HG03571 (cell line): ENCODE results near the gene PIEZO1.
"Not testable (repeated sequence)": the region's sequence is repeated elsewhere in the genome, so short reads cannot be mapped to it uniquely, and the experiment has no call there.

Source experiments
- ATAC-seq: cut with Tn5 transposase; IDR thresholded peaks from one replicate; pipeline ENCODE4 v1.9.1; 2021; ENCODE audit not compliant: unreplicated experiment

The PIEZO1 gene

GRCh38 chr16:88804552-88805339, 19.7 kb upstream of the PIEZO1 start:
- no peak for ATAC-seq

DNA sequence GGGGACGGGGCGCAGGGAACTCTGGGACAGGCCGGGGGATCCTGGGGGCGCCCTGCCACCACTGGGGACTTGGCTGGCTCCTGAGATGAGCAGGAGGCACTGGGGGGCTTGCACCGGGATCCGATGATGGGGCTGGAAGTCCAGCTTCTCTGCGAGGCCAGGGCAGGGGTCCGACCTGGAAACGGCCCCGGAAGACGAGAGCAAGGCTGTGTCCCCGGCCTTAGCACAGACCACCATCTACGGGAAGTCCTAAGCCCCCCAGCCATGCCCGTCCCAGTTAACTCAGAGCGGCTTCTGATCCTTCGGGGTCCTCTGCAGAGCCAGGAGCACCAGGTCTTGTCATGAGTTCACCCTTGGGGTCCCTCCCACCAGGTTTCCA, 19.1 kb upstream of the PIEZO1 start:
- ATAC-seq, result no peak

GRCh38 chr16:88803264-88803987, 18.4 kb upstream of the PIEZO1 start, which contains the start of gene CDT1:
Gene CDT1, plus strand, starts transcription at chr16:88803789. Its CDS starts 43 bp downstream, at chr16:88803832.
- no peak for ATAC-seq

- no peak for ATAC-seq
Observed at GRCh38 chr16:88800277-88800592, 15.2 kb upstream of the PIEZO1 start.

- no peak for ATAC-seq
Observed at GRCh38 chr16:88799569-88800276, 14.7 kb upstream of the PIEZO1 start.

DNA sequence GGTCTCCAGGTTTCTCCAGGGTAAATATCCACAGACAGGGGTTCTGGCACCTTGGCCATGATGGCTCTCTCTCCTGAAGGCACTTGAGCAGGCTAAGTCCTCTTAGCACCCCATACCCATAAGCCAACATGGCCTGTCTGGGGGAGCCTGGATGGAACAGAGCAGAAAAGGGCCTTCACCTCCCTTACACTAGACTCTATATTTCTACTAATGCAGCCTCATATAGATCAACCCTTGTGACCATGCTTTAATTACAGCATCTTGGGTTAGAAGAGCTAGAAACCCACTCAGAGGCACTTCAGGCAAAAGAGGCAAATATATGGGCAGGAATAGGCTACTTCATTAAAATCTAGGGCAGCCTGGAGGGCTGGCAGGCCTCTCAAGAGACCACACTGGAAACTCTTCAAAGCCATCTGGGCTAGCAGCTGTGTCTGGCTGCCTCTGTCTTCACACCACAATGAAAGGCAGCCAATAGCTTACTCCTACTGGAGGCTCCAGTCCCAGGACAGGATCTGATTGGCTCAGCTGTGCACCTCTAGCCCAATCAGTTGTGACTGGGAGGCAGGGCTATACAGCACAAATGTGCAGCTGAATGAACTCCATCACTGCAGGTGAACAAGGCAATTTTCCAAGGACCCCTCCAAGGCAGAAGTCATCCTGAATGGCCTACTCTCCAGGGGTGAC, 13.9 kb upstream of the PIEZO1 start:
- ATAC-seq, result no peak

GRCh38 chr16:88798073-88798472, 13.1 kb upstream of the PIEZO1 start:
- no peak for ATAC-seq

DNA sequence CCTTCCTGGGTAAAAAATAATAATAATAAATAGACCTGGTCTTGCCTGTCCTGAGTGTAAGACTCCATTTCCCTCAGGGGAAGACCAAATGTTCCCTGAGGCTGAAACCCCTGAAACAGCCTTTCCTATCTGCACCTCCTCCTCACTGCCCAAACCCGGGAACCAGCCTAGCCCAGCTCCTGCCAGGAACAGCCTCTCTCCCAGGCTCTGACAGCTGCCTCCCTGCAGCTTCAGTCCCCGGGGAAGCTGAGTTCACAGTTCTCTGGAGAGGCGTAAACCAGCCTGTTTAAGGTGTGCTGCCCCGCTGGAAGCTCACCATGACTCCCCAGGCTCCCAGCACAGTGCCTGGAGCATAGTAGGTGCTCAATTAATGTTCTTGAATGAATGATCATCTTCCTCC, 11.3 kb upstream of the PIEZO1 start:
- ATAC-seq, result no peak

DNA sequence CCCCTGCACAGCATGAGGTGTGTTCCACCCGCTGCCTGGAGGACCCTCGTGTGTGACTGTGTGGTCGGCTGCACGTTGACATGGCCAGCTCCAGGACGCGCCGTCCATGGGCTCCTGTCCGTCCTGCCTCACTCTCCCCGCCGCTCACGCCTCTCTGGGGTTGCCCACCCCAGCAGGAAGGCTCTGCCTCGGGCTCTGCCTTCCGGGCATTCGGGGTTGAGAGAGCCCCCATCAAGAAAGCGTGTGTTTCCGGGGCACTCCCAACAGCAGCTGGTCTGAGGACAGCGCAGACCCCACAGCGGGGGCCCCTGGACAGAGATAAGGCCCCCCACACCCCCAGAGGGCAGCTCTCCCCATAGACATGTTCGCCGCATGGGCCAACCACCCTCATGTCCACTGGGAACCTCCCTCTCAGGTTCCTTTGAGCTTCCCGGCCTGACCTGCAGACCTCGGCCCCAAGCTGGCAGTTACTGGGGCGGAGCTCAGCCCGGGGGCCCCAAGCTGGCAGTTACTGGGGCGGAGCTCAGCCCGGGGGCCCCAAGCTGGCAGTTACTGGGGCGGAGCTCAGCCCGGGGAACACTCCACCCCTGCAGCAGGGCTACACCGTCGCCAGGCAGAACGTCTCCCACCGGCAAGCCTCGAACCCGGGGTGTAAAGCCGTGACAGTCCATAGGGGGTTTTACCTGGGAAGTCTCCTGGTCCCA, 8.4 kb upstream of the PIEZO1 start:
- no peak for ATAC-seq

DNA sequence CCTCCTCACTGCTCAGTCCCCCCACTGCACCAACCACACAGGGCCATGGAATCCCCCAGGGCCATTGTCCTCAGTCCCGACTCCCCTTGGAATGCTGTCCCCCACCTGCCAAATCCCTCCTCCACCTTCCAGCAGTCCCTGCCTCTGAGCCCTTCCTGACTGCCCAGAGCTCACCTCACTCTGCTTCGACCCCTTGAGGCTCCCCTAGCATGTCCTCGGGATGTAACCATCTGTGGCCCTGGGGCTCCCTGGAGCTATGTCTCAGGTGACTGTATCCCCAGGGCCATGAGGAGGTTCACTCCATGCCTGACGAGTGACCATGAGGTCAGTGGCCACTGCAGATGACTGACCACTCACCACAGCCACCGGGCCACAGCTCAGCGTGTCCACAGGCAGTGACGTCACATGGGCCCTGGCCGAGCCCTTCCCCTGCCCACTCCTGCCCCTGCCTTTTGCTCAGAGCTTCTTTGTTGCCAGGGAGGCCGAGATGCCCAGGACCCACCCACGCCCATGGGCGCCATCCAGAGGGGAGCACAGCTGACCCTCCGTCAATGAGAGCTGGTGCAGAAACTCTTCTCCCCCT, 7.7 kb upstream of the PIEZO1 start:
- no peak for ATAC-seq

DNA sequence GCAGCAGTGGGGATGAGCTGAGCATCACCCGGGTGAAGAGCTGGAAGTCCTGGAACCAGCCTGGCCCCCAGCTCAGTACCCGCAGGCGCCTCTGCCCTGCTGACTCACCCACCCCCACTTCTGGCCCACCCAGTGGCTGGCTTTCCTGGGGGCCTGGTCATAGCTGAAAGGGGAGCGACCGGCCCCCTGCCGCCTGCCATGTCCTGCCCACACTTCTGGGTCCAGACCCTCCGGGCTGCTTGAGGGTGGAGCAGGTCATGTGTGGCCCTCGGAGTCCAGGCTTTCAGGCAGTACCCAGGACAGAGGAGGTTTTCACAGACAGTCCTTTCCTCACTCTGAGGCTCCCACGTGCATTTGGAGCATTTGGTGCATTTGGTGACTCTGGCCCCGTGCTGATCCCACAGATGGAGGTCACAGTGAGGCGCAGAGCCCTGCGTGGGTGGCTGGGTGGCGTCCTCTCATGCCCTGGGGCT, 7.1 kb upstream of the PIEZO1 start:
- no peak for ATAC-seq

DNA sequence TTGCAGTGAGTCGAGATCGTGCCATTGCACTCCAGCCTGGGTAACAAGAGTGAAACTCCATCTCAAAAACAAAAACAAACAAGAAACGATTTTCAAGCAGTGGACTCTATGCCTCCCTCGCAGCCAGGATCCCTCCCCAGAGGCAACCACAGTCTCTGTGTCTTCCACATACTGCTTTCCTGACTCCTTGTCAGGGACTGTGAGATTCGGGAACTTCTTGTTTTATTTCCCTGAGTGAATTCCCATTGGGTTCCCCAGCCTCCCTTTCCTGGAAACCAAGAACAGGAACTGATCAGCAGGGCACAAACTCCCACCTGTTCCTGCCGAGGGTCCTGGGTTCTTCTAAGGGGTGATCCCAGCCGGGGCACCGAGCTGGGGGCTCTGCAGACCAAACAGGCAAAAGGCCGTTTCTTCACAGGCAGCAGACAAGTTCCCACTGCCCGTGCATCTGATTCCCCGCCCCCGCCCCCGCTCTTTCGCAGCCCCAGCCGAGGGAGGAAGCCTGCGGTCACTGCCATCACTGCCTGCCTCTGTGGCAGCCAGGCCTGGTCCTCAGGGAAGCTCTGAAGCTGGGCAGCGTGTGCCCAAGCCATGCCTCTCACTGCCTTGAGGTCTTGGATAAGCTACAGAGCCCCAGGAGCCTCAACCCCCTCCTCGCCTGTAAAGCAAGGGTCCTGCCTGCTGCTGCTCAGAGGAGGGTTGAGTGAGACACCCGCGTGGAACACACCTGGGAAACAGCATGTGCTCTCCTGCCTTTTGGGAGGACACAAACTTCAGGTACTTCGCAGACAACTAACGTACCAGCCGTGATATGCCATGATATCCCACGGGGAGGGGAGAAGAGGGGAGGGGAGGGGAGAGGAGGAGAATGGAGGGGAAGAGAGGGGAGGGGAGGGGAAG, 5.5 kb upstream of the PIEZO1 start:
- no peak for ATAC-seq

DNA sequence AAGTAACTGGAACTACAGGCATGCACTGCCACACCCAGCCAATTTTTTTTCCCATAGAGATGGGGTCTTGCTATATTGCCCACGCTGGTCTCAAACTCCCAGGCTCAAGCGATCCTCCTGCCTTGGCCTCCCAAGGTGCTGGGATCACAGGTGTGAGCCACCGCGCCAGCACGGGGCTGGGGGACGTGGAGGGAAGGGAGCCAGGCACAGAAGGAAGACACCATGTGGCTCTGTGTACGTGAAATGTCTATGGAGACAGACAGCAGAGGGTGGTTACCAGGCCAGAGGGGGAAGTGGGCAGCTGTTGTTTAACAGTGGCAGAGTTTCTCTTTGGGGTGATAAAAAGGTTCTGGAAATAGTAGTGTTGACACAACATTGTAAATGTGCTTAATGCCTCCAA, 4.6 kb upstream of the PIEZO1 start:
- ATAC-seq, result no peak

DNA sequence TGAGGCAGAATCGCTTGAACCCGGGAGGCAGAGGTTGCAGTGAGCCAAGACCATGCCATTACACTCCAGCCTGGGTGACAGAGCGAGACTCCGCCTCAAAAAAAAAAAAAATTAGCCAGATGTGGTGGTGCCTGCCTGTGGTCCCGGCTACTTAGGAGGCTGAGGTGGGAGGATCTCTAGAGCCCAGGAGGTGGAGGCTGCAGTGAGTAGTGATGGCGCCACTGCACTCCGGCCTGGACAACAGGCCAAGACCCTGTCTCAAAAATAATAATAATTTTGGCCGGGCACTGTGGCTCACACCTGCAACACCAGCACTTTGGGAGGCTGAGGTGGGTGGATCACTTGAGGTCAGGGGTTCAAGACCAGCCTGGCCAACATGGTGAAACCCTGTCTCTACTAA, 3.7 kb upstream of the PIEZO1 start:
- not testable (repeated sequence) for ATAC-seq

- no peak for ATAC-seq
Observed at GRCh38 chr16:88787579-88788314, 2.7 kb upstream of the PIEZO1 start.

DNA sequence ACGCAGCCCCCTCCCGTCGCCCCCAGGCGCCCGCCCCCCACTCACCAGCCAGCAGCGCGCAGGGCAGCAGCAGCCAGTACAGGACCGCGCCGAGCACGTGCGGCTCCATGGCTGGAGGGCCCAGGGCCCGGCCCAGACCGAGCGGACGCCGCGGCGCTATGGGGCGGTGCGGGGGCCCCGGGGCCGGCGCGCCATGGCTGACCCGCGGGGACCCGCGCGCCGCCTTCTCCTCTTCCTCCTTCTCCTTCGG, 239 bp downstream of the PIEZO1 start:
- no peak for ATAC-seq

DNA sequence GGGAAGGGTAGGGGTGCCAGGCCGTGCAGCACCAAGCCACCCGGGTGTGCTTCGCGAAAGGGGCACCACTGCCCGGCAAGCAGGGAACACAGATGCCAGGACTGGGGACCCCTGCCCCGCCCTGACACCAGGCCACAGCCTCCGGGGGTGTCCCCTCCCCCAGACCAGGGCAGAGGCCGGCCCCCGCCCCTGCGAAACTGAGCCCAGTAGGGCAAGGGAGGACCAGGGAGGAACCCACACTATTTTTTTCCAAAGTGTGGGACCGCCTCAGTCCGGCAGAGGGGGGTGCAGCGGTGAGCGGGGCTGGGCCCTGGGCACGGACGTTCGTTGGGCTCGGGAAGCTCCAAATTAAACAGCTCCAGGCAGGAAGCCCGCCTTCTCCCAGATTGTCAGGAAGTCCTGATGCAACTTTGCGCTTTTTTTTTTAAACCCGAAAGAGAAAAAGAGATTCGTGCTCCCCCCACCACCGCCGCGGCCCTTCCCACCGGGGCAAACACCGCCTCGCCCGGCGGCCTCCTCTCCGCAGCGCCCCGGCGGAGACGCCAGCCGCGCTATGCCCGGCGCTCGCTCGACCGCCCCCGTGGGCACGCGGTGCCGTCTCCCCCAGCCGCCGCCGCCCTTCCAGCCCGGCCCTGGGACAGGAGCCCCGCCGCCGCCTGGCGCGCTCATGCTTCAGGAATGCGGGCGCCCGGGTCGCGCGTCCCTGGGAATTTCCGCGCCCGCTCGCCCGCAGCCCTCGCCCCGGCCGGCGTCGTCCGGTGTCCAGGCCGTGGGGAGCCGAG, 755 bp downstream of the PIEZO1 start:
- no peak for ATAC-seq

DNA sequence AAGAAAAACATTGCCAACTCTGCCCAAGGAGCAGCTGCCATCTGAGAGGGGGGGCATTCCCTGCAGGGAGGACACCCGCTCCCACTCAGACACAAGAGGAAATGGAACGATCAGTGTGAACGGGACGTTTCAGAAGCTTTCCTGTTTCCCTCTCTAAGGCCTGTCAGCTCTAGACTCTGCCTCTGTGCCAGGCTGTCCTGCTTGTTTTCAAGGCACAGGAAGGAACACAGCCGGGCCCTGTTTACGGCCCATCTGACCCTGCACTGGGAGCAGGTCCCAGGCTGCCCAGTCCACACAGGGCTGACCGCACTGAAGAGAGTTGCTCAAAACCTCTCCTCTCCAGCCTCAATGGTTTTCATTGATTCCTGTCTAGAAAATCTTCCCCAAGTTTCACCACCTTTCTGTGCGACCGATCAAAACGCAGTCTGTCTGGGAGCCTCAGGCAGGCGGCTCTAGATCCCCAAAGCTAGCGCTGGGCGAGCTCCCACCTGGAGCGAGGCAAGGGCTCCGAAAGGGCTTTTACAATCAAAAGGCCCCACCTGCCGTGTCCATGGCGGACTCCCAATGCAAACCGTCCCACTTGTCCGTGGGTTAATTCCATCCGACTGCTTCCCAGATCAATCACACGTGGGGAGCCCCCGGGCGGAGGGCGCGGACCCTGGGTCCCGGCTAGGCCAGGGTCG, 1.5 kb downstream of the PIEZO1 start:
- no peak for ATAC-seq
